ENCODE measurements around the gene FNDC10.

FNDC10 gene

GRCh38 chr1:1616838-1617237 lies 16.9 kb upstream of the FNDC10 start:
- Histone ChIP-seq H4K91ac (ENCODE audit: low read depth, low read length, poor library complexity) (no peak overlapping the region), H3K4me1 (ENCODE audit: control insufficient read depth in 2 of 2, insufficient read depth in 1 of 2, low read depth in 1 of 2, low read length in 2 of 2) (peaks cover 11 to 21% of the 10 kb centered on the region in 2 donors), H3K27me3 (ENCODE audit: control insufficient read depth in 3 of 3, insufficient read depth in 3 of 3, low read depth in 1 of 3, low read length in 3 of 3) (no peaks in the 10 kb centered on the region), H4K8ac (ENCODE audit: low read depth, low read length) (no peak overlapping the region), H2AFZ (ENCODE audit: low read length) (no peak overlapping the region), H3K4ac (ENCODE audit: low read length) (no peak overlapping the region), H2BK5ac (ENCODE audit: low read length) (peak overlapping the region; percentile 48), H3K14ac (ENCODE audit: low read length) (peak overlapping the region; percentile 71), H3K9ac (ENCODE audit: low read depth, low read length, poor library complexity) (peak overlapping the region; percentile 92), H2AK5ac (ENCODE audit: low read depth, low read length) (peak overlapping the region; percentile 46), H3K36me3 (replicated peaks in 1 of 2; ENCODE audit: control insufficient read depth in 2 of 2, insufficient read depth in 2 of 2, low read length in 2 of 2) (peaks cover 12 to 24% of the 10 kb centered on the region in 2 donors), H3K4me3 (ENCODE audit: low read length in 2 of 2) (peak overlapping the region; percentile 95 to 100), H3K9me3 (replicated peaks in 1 of 2; ENCODE audit: control insufficient read depth in 2 of 2, insufficient read depth in 1 of 2, low read depth in 1 of 2, low read length in 2 of 2) (no peaks in the 10 kb centered on the region), H2BK12ac (ENCODE audit: low read length) (no peak overlapping the region), H3K18ac (ENCODE audit: low read length) (no peak overlapping the region), H3K79me1 (ENCODE audit: low read depth, low read length) (peaks cover 21% of the 10 kb centered on the region), H2BK120ac (ENCODE audit: low read depth, low read length) (peak overlapping the region; percentile 47), H3K4me2 (ENCODE audit: insufficient read depth, low read length, poor library complexity, severe bottlenecking) (peak overlapping the region; percentile 96), H3K27ac (replicated peaks; ENCODE audit: low read length) (no peak overlapping the region), H2BK15ac (ENCODE audit: low read length) (no peak overlapping the region), H3K23ac (ENCODE audit: low read depth, low read length, poor library complexity) (peak overlapping the region; percentile 85)
- no CpG with 5 or more reads among the region's 19 CpGs for WGBS, 2 donors (ENCODE audit: extremely low coverage in 2 of 2, insufficient read length in 2 of 2, insufficient replicate concordance in 1 of 2)
- no peak for DNase-seq (ENCODE audit: low spot score)

DNA sequence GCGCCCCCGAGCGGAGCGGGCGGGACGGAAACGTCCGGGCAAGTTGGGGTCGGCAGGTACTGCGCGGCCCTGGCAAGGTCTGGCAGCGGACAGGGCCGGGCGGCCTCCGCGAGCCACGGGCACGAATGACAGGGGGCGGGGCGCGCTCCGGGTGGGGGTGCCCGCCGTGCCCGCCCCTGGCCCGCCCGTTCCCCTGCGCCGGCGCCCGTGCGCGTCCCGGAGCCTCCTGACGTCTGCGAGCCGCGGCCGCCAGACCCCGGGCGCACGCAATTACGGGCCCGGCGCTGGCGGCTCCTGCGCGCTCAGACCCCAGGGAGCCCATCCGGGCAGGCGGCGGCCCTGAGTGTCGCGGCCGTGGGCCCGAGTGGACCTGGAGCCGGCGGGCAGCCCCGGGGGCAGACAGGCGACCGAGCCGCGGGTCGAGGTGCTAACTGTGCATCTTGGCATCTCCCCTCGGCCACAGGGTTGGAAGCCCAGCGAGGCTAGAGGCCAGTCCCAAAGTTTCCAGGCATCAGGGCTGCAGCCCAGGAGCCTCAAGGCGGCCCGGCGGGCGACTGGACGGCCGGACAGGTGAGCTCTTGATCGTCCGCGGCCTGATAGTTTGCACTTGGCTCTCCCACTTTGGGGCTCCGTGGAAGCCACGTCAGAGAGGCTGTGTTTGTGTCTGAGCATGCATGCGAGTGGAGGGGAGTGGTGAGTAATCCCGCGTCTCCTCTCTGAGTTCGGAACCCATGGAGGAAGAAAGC lies 16.3 kb upstream of the FNDC10 start:
- Histone ChIP-seq H3K27me3 (ENCODE audit: control insufficient read depth in 3 of 3, insufficient read depth in 3 of 3, low read depth in 1 of 3, low read length in 3 of 3) (no peaks in the 10 kb centered on the region), H4K91ac (ENCODE audit: low read depth, low read length, poor library complexity) (no peak overlapping the region), H3K4me2 (ENCODE audit: insufficient read depth, low read length, poor library complexity, severe bottlenecking) (peak overlapping the region; percentile 96), H2BK12ac (ENCODE audit: low read length) (peak overlapping the region; percentile 84), H3K4ac (ENCODE audit: low read length) (no peak overlapping the region), H3K18ac (ENCODE audit: low read length) (peak overlapping the region; percentile 93), H2BK5ac (ENCODE audit: low read length) (peak overlapping the region; percentile 100), H3K9ac (ENCODE audit: low read depth, low read length, poor library complexity) (peak overlapping the region; percentile 92), H3K79me1 (ENCODE audit: low read depth, low read length) (peaks cover 21% of the 10 kb centered on the region), H2AK5ac (ENCODE audit: low read depth, low read length) (peak overlapping the region; percentile 56), H2BK120ac (ENCODE audit: low read depth, low read length) (peak overlapping the region; percentile 47), H3K9me3 (replicated peaks in 1 of 2; ENCODE audit: control insufficient read depth in 2 of 2, insufficient read depth in 1 of 2, low read depth in 1 of 2, low read length in 2 of 2) (no peaks in the 10 kb centered on the region), H3K4me3 (ENCODE audit: low read length in 2 of 2) (peak overlapping the region; percentile 95 to 100), H3K23ac (ENCODE audit: low read depth, low read length, poor library complexity) (peak overlapping the region; percentile 100), H3K14ac (ENCODE audit: low read length) (peak overlapping the region; percentile 94), H3K4me1 (ENCODE audit: control insufficient read depth in 2 of 2, insufficient read depth in 1 of 2, low read depth in 1 of 2, low read length in 2 of 2) (peaks cover 11 to 21% of the 10 kb centered on the region in 2 donors), H3K27ac (replicated peaks; ENCODE audit: low read length) (peak overlapping the region; percentile 27), H3K36me3 (replicated peaks in 1 of 2; ENCODE audit: control insufficient read depth in 2 of 2, insufficient read depth in 2 of 2, low read length in 2 of 2) (peaks cover 12 to 24% of the 10 kb centered on the region in 2 donors), H2AFZ (ENCODE audit: low read length) (peak overlapping the region; percentile 99), H4K8ac (ENCODE audit: low read depth, low read length) (no peak overlapping the region), H2BK15ac (ENCODE audit: low read length) (no peak overlapping the region)
- DNase-seq (ENCODE audit: low spot score) = no peak
- WGBS, 2 donors (ENCODE audit: extremely low coverage in 2 of 2, insufficient read length in 2 of 2, insufficient replicate concordance in 1 of 2) = no CpG with 5 or more reads among the region's 80 CpGs

- Histone ChIP-seq H2AFZ (ENCODE audit: low read length) (peak within 1 kb of the TSS; percentile 99), H2BK15ac (ENCODE audit: low read length) (peak within 1 kb of the TSS; percentile 64), H3K4ac (ENCODE audit: low read length) (peak within 1 kb of the TSS; percentile 100), H3K9ac (ENCODE audit: low read depth, low read length, poor library complexity) (peak within 1 kb of the TSS; percentile 100), H2AK5ac (ENCODE audit: low read depth, low read length) (peak within 1 kb of the TSS; percentile 100), H3K9me3 (replicated peaks in 1 of 2; ENCODE audit: control insufficient read depth in 2 of 2, insufficient read depth in 1 of 2, low read depth in 1 of 2, low read length in 2 of 2) (no peaks in the 10 kb centered on the region), H2BK120ac (ENCODE audit: low read depth, low read length) (peak within 1 kb of the TSS; percentile 89), H3K14ac (ENCODE audit: low read length) (peak within 1 kb of the TSS; percentile 100), H2BK5ac (ENCODE audit: low read length) (peak within 1 kb of the TSS; percentile 100), H4K91ac (ENCODE audit: low read depth, low read length, poor library complexity) (peak within 1 kb of the TSS; percentile 96), H3K27ac (replicated peaks; ENCODE audit: low read length) (peak within 1 kb of the TSS; percentile 100), H3K27me3 (ENCODE audit: control insufficient read depth in 3 of 3, insufficient read depth in 3 of 3, low read depth in 1 of 3, low read length in 3 of 3) (no peaks in the 10 kb centered on the region), H3K4me3 (ENCODE audit: low read length in 2 of 2) (peak within 1 kb of the TSS; percentile 95 to 100), H2BK12ac (ENCODE audit: low read length) (peak within 1 kb of the TSS; percentile 93), H3K23ac (ENCODE audit: low read depth, low read length, poor library complexity) (peak within 1 kb of the TSS; percentile 100), H3K36me3 (replicated peaks in 1 of 2; ENCODE audit: control insufficient read depth in 2 of 2, insufficient read depth in 2 of 2, low read length in 2 of 2) (peaks cover 12 to 24% of the 10 kb centered on the region in 2 donors), H3K4me1 (ENCODE audit: control insufficient read depth in 2 of 2, insufficient read depth in 1 of 2, low read depth in 1 of 2, low read length in 2 of 2) (peaks cover 11 to 21% of the 10 kb centered on the region in 2 donors), H3K18ac (ENCODE audit: low read length) (peak within 1 kb of the TSS; percentile 100), H3K4me2 (ENCODE audit: insufficient read depth, low read length, poor library complexity, severe bottlenecking) (peak within 1 kb of the TSS; percentile 96), H3K79me1 (ENCODE audit: low read depth, low read length) (peaks cover 21% of the 10 kb centered on the region), H4K8ac (ENCODE audit: low read depth, low read length) (peak within 1 kb of the TSS; percentile 82)
- WGBS, 2 donors (ENCODE audit: extremely low coverage in 2 of 2, insufficient read length in 2 of 2, insufficient replicate concordance in 1 of 2) = no CpG with 5 or more reads among the region's 107 CpGs
- peak; percentile 96 for DNase-seq (ENCODE audit: low spot score)
These were observed 15.5 kb upstream of the FNDC10 start, which contains the start of gene MIB2 for GRCh38 chr1:1615256-1616044. Gene MIB2, plus strand, starts transcription at chr1:1615500. Its CDS starts 7,953 bp downstream, at chr1:1623453.

DNA sequence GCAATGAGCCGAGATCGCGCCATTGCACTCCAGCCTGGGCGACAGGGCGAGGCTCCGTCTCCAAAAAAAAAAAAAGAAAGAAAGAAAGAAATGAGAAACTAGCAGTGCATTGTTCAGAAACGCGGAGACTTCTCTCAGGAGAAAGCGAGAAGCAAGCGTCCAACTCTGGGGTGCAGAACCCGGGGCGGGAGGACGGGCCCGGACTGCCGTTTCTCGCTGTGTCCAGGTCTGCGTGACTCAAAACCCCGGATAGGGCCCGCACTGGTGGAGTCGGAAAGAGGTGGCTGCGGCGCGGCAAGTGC lies 15.0 kb upstream of the FNDC10 start:
- no peaks in the 10 kb centered on the region for H3K9me3 ChIP-seq (replicated peaks in 1 of 2; ENCODE audit: control insufficient read depth in 2 of 2, insufficient read depth in 1 of 2, low read depth in 1 of 2, low read length in 2 of 2)
- no peaks in the 10 kb centered on the region for H3K27me3 ChIP-seq (ENCODE audit: control insufficient read depth in 3 of 3, insufficient read depth in 3 of 3, low read depth in 1 of 3, low read length in 3 of 3)
- no peak overlapping the region for H2BK120ac ChIP-seq (ENCODE audit: low read depth, low read length)
- peak overlapping the region; percentile 100 for H3K23ac ChIP-seq (ENCODE audit: low read depth, low read length, poor library complexity)
- peak overlapping the region; percentile 47 for H3K9ac ChIP-seq (ENCODE audit: low read depth, low read length, poor library complexity)
- peak overlapping the region; percentile 88 to 100 for H3K4me3 ChIP-seq (ENCODE audit: low read length in 2 of 2)
- peaks cover 21% of the 10 kb centered on the region for H3K79me1 ChIP-seq (ENCODE audit: low read depth, low read length)
- H4K91ac ChIP-seq (ENCODE audit: low read depth, low read length, poor library complexity) = no peak overlapping the region
- H3K36me3 ChIP-seq (replicated peaks in 1 of 2; ENCODE audit: control insufficient read depth in 2 of 2, insufficient read depth in 2 of 2, low read length in 2 of 2) = peaks cover 12 to 24% of the 10 kb centered on the region in 2 donors
- no peak for DNase-seq (ENCODE audit: low spot score)
- peaks cover 11 to 21% of the 10 kb centered on the region in 2 donors for H3K4me1 ChIP-seq (ENCODE audit: control insufficient read depth in 2 of 2, insufficient read depth in 1 of 2, low read depth in 1 of 2, low read length in 2 of 2)
- WGBS, 2 donors (ENCODE audit: extremely low coverage in 2 of 2, insufficient read length in 2 of 2, insufficient replicate concordance in 1 of 2) = no CpG with 5 or more reads among the region's 23 CpGs
- peak overlapping the region; percentile 99 for H2AFZ ChIP-seq (ENCODE audit: low read length)
- no peak overlapping the region for H3K14ac ChIP-seq (ENCODE audit: low read length)
- no peak overlapping the region for H2AK5ac ChIP-seq (ENCODE audit: low read depth, low read length)
- no peak overlapping the region for H2BK15ac ChIP-seq (ENCODE audit: low read length)
- H3K27ac ChIP-seq (replicated peaks; ENCODE audit: low read length) = peak overlapping the region; percentile 14
- no peak overlapping the region for H3K4ac ChIP-seq (ENCODE audit: low read length)
- no peak overlapping the region for H4K8ac ChIP-seq (ENCODE audit: low read depth, low read length)
- H3K4me2 ChIP-seq (ENCODE audit: insufficient read depth, low read length, poor library complexity, severe bottlenecking) = peak overlapping the region; percentile 93
- H2BK12ac ChIP-seq (ENCODE audit: low read length) = no peak overlapping the region
- H3K18ac ChIP-seq (ENCODE audit: low read length) = no peak overlapping the region
- no peak overlapping the region for H2BK5ac ChIP-seq (ENCODE audit: low read length)
